IMR-90 (cell line): Measurements from ENCODE around the gene KDELR1. TPM values are rescaled to one million over a fixed set of nuclear protein-coding genes. Genes with fewer than 3 reads are reported as not detected.
A peak's percentile ranks its signal among the peaks of the same experiment; 100 is the strongest.

Source experiments
- ATAC-seq: fragments of 200-7000 bp; cut with Tn5 transposase; 2 replicates; pipeline ENCODE4 v1.9.1; 2020; ENCODE audit warnings: low read depth, mild to moderate bottlenecking, moderate library complexity
- Bru-seq: library from RNA; stranded (reverse); fragments of 400-500 nt; gene quantifications from one replicate; lab custom pipeline; 2021; lab: Mats Ljungman, UMichigan
- BruChase-seq, 2 experiments: library from RNA; stranded (reverse); fragments of 400-500 nt; gene quantifications; one replicate each; lab custom pipeline; 2021; lab: Mats Ljungman, UMichigan
- BruUV-seq: library from RNA; stranded (reverse); fragments of 400-500 nt; replicated peaks from 2 replicates; lab custom pipeline; 2021; lab: Mats Ljungman, UMichigan
- CTCF ChIA-PET: fragments of 300-600 bp; formaldehyde crosslinking; extraction: SDS; loops from one replicate; lab custom pipeline; 2021; ENCODE audit warnings: antibody characterized with exemption; lab: Yijun Ruan, JAX
- POLR2A ChIA-PET: fragments of 300-600 bp; sonication (Branson Sonifier 250); formaldehyde crosslinking; loops from one replicate; lab custom pipeline; 2022; ENCODE audit warnings: antibody characterized with exemption; ENCODE audit not compliant: unreplicated experiment; lab: Charles Lee
- DNase-seq: peaks from one replicate; pipeline ENCODE4 v3.0.0; 2013
- H2AFZ ChIP-seq: replicated peaks from 2 replicates; pipeline ENCODE3; 2013; ENCODE audit warnings: low read length, mild to moderate bottlenecking; ENCODE audit not compliant: poor library complexity
- H2AK5ac ChIP-seq: 2 replicates; pipeline ENCODE4 v1.6.1; 2013; ENCODE audit warnings: low read depth, low read length, inconsistent platforms
- H2AK9ac ChIP-seq: replicated peaks from 2 replicates; pipeline ENCODE3; 2013; ENCODE audit warnings: mild to moderate bottlenecking, low read depth, low read length, moderate library complexity; ENCODE audit not compliant: poor library complexity
- H2BK120ac ChIP-seq: 2 replicates; pipeline ENCODE4 v1.6.1; 2013; ENCODE audit warnings: low read depth, low read length, inconsistent platforms
- H2BK15ac ChIP-seq: 3 replicates; pipeline ENCODE4 v1.6.1; 2013; ENCODE audit warnings: low read depth, low read length, inconsistent platforms
- H2BK20ac ChIP-seq: 2 replicates; pipeline ENCODE4 v1.6.1; 2013; ENCODE audit warnings: low read depth, mild to moderate bottlenecking, inconsistent platforms, low read length, moderate library complexity
- H2BK5ac ChIP-seq: 2 replicates; pipeline ENCODE4 v1.6.1; 2013; ENCODE audit warnings: mild to moderate bottlenecking, low read depth, low read length, inconsistent platforms; ENCODE audit not compliant: poor library complexity, severe bottlenecking
- H3K14ac ChIP-seq: replicated peaks from 2 replicates; pipeline ENCODE4 v1.6.1; 2013; ENCODE audit warnings: low read depth, low read length, inconsistent platforms
- H3K18ac ChIP-seq: 2 replicates; pipeline ENCODE4 v1.6.1; 2013; ENCODE audit warnings: low read depth, low read length, control low read depth
- H3K23ac ChIP-seq: 2 replicates; pipeline ENCODE4 v1.6.1; 2013; ENCODE audit warnings: low read depth, low read length, inconsistent platforms
- H3K27ac ChIP-seq: 2 replicates; pipeline ENCODE4 v1.5.1; 2013; ENCODE audit warnings: mild to moderate bottlenecking, control low read depth, low read length; ENCODE audit not compliant: insufficient read depth
- H3K27me3 ChIP-seq: 2 replicates; pipeline ENCODE4 v1.6.1; 2013; ENCODE audit warnings: low read length; ENCODE audit not compliant: control insufficient read depth, insufficient read depth
- H3K36me3 ChIP-seq: 2 replicates; pipeline ENCODE4 v1.6.1; 2013; ENCODE audit warnings: low read length, mixed read lengths; ENCODE audit not compliant: control insufficient read depth, insufficient read depth
- H3K4ac ChIP-seq: 2 replicates; pipeline ENCODE4 v1.6.1; 2013; ENCODE audit warnings: low read depth, low read length, inconsistent platforms
- H3K4me1 ChIP-seq: 2 replicates; pipeline ENCODE4 v1.6.1; 2013; ENCODE audit warnings: low read length, mixed read lengths; ENCODE audit not compliant: control insufficient read depth, insufficient read depth
- H3K4me2 ChIP-seq: 2 replicates; pipeline ENCODE4 v1.6.1; 2013; ENCODE audit warnings: low read depth, mild to moderate bottlenecking, control low read depth, low read length, moderate library complexity
- H3K4me3 ChIP-seq: 2 replicates; pipeline ENCODE4 v1.5.1; 2013; ENCODE audit warnings: low read depth, mild to moderate bottlenecking, control low read depth, low read length, moderate library complexity; ENCODE audit not compliant: insufficient read depth
- H3K56ac ChIP-seq: 2 replicates; pipeline ENCODE4 v1.6.1; 2013; ENCODE audit warnings: low read length, inconsistent platforms; ENCODE audit not compliant: insufficient read depth; ENCODE audit errors: extremely low read depth
- H3K79me1 ChIP-seq, 2 experiments: 2 replicates each; pipeline ENCODE4 v1.6.1; 2013; ENCODE audit warnings: low read length in 2 of 2, inconsistent platforms in 1 of 2, low read depth in 1 of 2
- H3K9ac ChIP-seq: 2 replicates; pipeline ENCODE4 v1.6.1; 2013; ENCODE audit warnings: low read depth, low read length, control low read depth
- H3K9me1 ChIP-seq: 2 replicates; pipeline ENCODE4 v1.6.1; 2013; ENCODE audit warnings: low read length, inconsistent platforms; ENCODE audit not compliant: insufficient read depth
- H3K9me3 ChIP-seq: 2 replicates; pipeline ENCODE4 v1.6.1; 2013; ENCODE audit warnings: low read length; ENCODE audit not compliant: control insufficient read depth, insufficient read depth
- H4K20me1 ChIP-seq: 2 replicates; pipeline ENCODE4 v1.6.1; 2013; ENCODE audit warnings: low read length, inconsistent platforms; ENCODE audit not compliant: insufficient read depth
- H4K5ac ChIP-seq: 2 replicates; pipeline ENCODE4 v1.6.1; 2013; ENCODE audit warnings: mild to moderate bottlenecking, low read depth, low read length, control low read depth
- H4K8ac ChIP-seq, 2 experiments: 2 replicates each; pipeline ENCODE4 v1.6.1; 2013; ENCODE audit warnings: low read depth in 2 of 2, low read length in 2 of 2, control low read depth in 1 of 2, inconsistent platforms in 1 of 2
- H4K91ac ChIP-seq: 2 replicates; pipeline ENCODE4 v1.6.1; 2013; ENCODE audit warnings: low read depth, low read length, inconsistent platforms; ENCODE audit not compliant: insufficient read depth
- MAFK ChIP-seq: IDR thresholded peaks from 2 replicates; pipeline ENCODE4 v1.6.1; 2012; ENCODE audit warnings: low read depth, low read length, improper control_type of control experiment
- MAZ ChIP-seq: IDR thresholded peaks from 2 replicates; pipeline ENCODE4 v1.6.1; 2012; ENCODE audit warnings: low read depth, mild to moderate bottlenecking, low read length, improper control_type of control experiment, moderate library complexity, borderline replicate concordance
- RAD21 ChIP-seq: IDR thresholded peaks from 2 replicates; pipeline ENCODE4 v1.6.1; 2012; ENCODE audit warnings: low read length, improper control_type of control experiment
- SMC3 ChIP-seq: fragments of 150-350 bp; IDR thresholded peaks from 2 replicates; pipeline ENCODE4 v1.6.1; 2016; ENCODE audit warnings: low read depth, mild to moderate bottlenecking, antibody characterized with exemption, low read length, moderate library complexity
- WGBS, 2 experiments: methylation state at CpG; one replicate each; pipeline versions ENCODE4 v1.1.5 to v1.1.7; 2013; ENCODE audit warnings: missing lambda C conversion rate in 2 of 2; ENCODE audit not compliant: insufficient read length in 1 of 2; ENCODE audit errors: extremely low coverage in 2 of 2; 5-methylcytosine and 5-hydroxymethylcytosine counted together
- dilution Hi-C: fragments of 300-500 bp; cut with HindIII; formaldehyde crosslinking; loops from one replicate; pipeline ENCODE4 v1.14.3; 2018; ENCODE audit warnings: low sequenced_read_pairs; ENCODE audit not compliant: unreplicated experiment
- in situ Hi-C: fragments of 300-500 bp; cut with MboI; formaldehyde crosslinking; loops from 3 replicates; pipeline ENCODE4 v1.14.3; 2019; ENCODE audit warnings: low sequenced_read_pairs, inconsistent platforms, mixed read lengths
- intact Hi-C: fragments of 100-400 bp; cut with micrococcal nuclease; formaldehyde crosslinking; loops from 2 replicates; pipeline ENCODE4 v1.10.0; 2022
- long read RNA-seq: library from polyadenylated mRNA; unstranded; transcript quantifications from one replicate; pipeline ENCODE4 v2.0.0, GENCODE V29; 2021; ENCODE audit not compliant: unreplicated experiment
- polyA plus RNA-seq, 3 experiments: library from polyadenylated mRNA; depleted of rRNA; stranded (reverse); fragments of >200 nt; gene quantifications; 2 replicates each; pipeline ENCODE4 v1.2.3, GENCODE V29; 2012; ENCODE audit warnings: low replicate concordance in 1 of 3
- total RNA-seq: library from RNA; depleted of rRNA; stranded (reverse); fragments of >200 nt; gene quantifications from 2 replicates; pipeline ENCODE4 v1.2.3, GENCODE V29; 2012; rRNA removed
- TF ChIP-seq, protein P1 (sequence below): conservative IDR thresholded peaks from 2 replicates; pipeline ENCODE4 v1.5.1; 2012; ENCODE audit warnings: mild to moderate bottlenecking, low read depth, low read length, improper control_type of control experiment

Gene KDELR1
- 57.8 and 58.8 TPM in 2 replicates for total RNA-seq
- polyA plus RNA-seq (2012; rRNA removed): 171 and 180 TPM in 2 replicates
- polyA plus RNA-seq (2012; cell fraction: cytosol; rRNA removed): 156 and 249 TPM in 2 replicates
- 112 and 118 TPM in 2 replicates for polyA plus RNA-seq (2012; cell fraction: nucleus; rRNA removed; ENCODE audit: low replicate concordance)
- Bru-seq, nascent RNA: percentile 87 among the genes with signal in this experiment
- percentile 95 among the genes with signal in this experiment for BruChase-seq, experiment 1, labeled RNA remaining after a 6-hour chase
- BruChase-seq, experiment 2, labeled RNA remaining after a 2-hour chase: percentile 88 among the genes with signal in this experiment
- long read RNA-seq, transcript KDELR1-201 (5 exons, 1,557 nt): major isoform, 133 of 175 reads
- long read RNA-seq, partial matches to known transcripts: 4 of 175 reads
- long read RNA-seq, other reads (novel, unspliced or antisense): 34 of 175 reads

GRCh38 chr19:48391100-48392005 lies at the start of gene KDELR1:
Gene KDELR1, minus strand, starts transcription at chr19:48391551. Its CDS starts 193 bp downstream, at chr19:48391358.
- Histone ChIP-seq H3K4me1 (peaks cover 7% of the 10 kb centered on the region; the same call in 1 of the 2 replicates), H2AK9ac (peak within 1 kb of the TSS; percentile 100), H3K79me1 (peaks cover 11 to 40% of the 10 kb centered on the region in 2 experiments), H3K4ac (peak within 1 kb of the TSS; percentile 97), H2AK5ac (peak within 1 kb of the TSS; percentile 98), H3K14ac (peak within 1 kb of the TSS; percentile 95), H3K4me3 (peak within 1 kb of the TSS; percentile 99), H2BK120ac (0 out of 2 replicates have a peak within 1 kb of the TSS, but pooled peaks have one; percentile 39), H3K23ac (peak within 1 kb of the TSS; percentile 88), H2BK5ac (peak within 1 kb of the TSS; percentile 88), H3K4me2 (peak within 1 kb of the TSS; percentile 99), H3K27me3 (peaks cover 35% of the 10 kb centered on the region), H2AFZ (peak within 1 kb of the TSS; percentile 95), H4K8ac (peak within 1 kb of the TSS; percentile 89 to 91), H4K20me1 (peaks cover 9% of the 10 kb centered on the region; the same call in 1 of the 2 replicates), H4K91ac (peak within 1 kb of the TSS; percentile 80), H3K9me1 (peaks cover 4% of the 10 kb centered on the region; the same call in 1 of the 2 replicates), H4K5ac (peak within 1 kb of the TSS; percentile 99), H2BK15ac (no peak within 1 kb of the TSS), H3K56ac (peak within 1 kb of the TSS; percentile 89), H3K9me3 (no peaks in the 10 kb centered on the region), H3K9ac (peak within 1 kb of the TSS; percentile 99), H3K27ac (peak within 1 kb of the TSS; percentile 99), H3K18ac (peak within 1 kb of the TSS; percentile 95), H3K36me3 (peaks cover 20% of the 10 kb centered on the region), H2BK20ac (no peak within 1 kb of the TSS)
- ChIA-PET POLR2A (interaction anchor here (0.6 kb wide), 1 partner anchor 15 kb away, joined by 3 read pairs; no protein-coding TSS in a partner anchor), CTCF (interaction anchor here (0.5 to 1.7 kb wide), 15 partner anchors 9 to 105 kb away, joined by 3 to 7 read pairs (median 4); partner anchors contain the start of genes SYNGR4 and TMEM143)
- ATAC-seq (peak; percentile 92), DNase-seq (peak; percentile 60)
- 10% methylated on average over 13 of the region's 42 CpGs; no CpG with 5 or more reads in 1 of the 2 experiments for WGBS, 2 experiments
- dilution Hi-C loops (no loop called here), in situ Hi-C loops (no loop called here), intact Hi-C loops (loop anchor here (1.0 to 10.0 kb wide), 2 partner anchors 54 to 67 kb away; partner anchors contain the start of genes EMP3 and GRWD1)
- peak; percentile 84 for TF ChIP-seq MAZ
- TF ChIP-seq MAFK: no peak
- TF ChIP-seq RAD21: peak; percentile 45
- TF ChIP-seq SMC3: peak; percentile 45
- TF ChIP-seq, protein P1, sequence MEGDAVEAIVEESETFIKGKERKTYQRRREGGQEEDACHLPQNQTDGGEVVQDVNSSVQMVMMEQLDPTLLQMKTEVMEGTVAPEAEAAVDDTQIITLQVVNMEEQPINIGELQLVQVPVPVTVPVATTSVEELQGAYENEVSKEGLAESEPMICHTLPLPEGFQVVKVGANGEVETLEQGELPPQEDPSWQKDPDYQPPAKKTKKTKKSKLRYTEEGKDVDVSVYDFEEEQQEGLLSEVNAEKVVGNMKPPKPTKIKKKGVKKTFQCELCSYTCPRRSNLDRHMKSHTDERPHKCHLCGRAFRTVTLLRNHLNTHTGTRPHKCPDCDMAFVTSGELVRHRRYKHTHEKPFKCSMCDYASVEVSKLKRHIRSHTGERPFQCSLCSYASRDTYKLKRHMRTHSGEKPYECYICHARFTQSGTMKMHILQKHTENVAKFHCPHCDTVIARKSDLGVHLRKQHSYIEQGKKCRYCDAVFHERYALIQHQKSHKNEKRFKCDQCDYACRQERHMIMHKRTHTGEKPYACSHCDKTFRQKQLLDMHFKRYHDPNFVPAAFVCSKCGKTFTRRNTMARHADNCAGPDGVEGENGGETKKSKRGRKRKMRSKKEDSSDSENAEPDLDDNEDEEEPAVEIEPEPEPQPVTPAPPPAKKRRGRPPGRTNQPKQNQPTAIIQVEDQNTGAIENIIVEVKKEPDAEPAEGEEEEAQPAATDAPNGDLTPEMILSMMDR: peak; percentile 92
- no TSS peak for BruUV-seq
